ENCODE measurements around the gene C6orf132. TPM values are rescaled to one million over a fixed set of nuclear protein-coding genes. Genes with fewer than 3 reads are reported as not detected.

Gene C6orf132
- total RNA-seq, 1 donor from 2014 or later: 11.3 TPM

GRCh38 chr6:42136508-42137193, 5.8 kb downstream of the C6orf132 start:
- Histone ChIP-seq H3K27me3 (ENCODE audit: control insufficient read depth, insufficient read depth, low read length) (no peaks in the 10 kb centered on the region), H3K36me3 (ENCODE audit: control insufficient read depth, insufficient read depth, low read length) (peaks cover 20% of the 10 kb centered on the region), H3K4me3 (ENCODE audit: low read depth, low read length) (no peak overlapping the region)
- FAIRE-seq: no peak
- peak; percentile 84 for DNase-seq (ENCODE audit: low read depth)
- no peak for TF ChIP-seq CTCF (IDR thresholded peaks at IDR 0.05; ENCODE audit: insufficient read depth, low read length, severe bottlenecking)

- DNase-seq (ENCODE audit: low read depth): no peak
- Histone ChIP-seq H3K27me3 (ENCODE audit: control insufficient read depth, insufficient read depth, low read length) (no peaks in the 10 kb centered on the region), H3K36me3 (ENCODE audit: control insufficient read depth, insufficient read depth, low read length) (peaks cover 24% of the 10 kb centered on the region), H3K4me3 (ENCODE audit: low read depth, low read length) (no peak overlapping the region)
- no peak for FAIRE-seq
- TF ChIP-seq CTCF (IDR thresholded peaks at IDR 0.05; ENCODE audit: insufficient read depth, low read length, severe bottlenecking): no peak
Measured at GRCh38 chr6:42135722-42136121, 6.7 kb downstream of the C6orf132 start.

- peaks cover 25% of the 10 kb centered on the region for H3K36me3 ChIP-seq (ENCODE audit: control insufficient read depth, insufficient read depth, low read length)
- H3K4me3 ChIP-seq (ENCODE audit: low read depth, low read length): no peak overlapping the region
- FAIRE-seq (no peak), DNase-seq (ENCODE audit: low read depth) (no peak)
- no peaks in the 10 kb centered on the region for H3K27me3 ChIP-seq (ENCODE audit: control insufficient read depth, insufficient read depth, low read length)
- no peak for TF ChIP-seq CTCF (IDR thresholded peaks at IDR 0.05; ENCODE audit: insufficient read depth, low read length, severe bottlenecking)
Measured at GRCh38 chr6:42135161-42135560, 7.3 kb downstream of the C6orf132 start.

GRCh38 chr6:42133926-42134325, 8.5 kb downstream of the C6orf132 start:
- FAIRE-seq (no peak), DNase-seq (ENCODE audit: low read depth) (no peak)
- Histone ChIP-seq H3K36me3 (ENCODE audit: control insufficient read depth, insufficient read depth, low read length) (peaks cover 36% of the 10 kb centered on the region), H3K27me3 (ENCODE audit: control insufficient read depth, insufficient read depth, low read length) (no peaks in the 10 kb centered on the region), H3K4me3 (ENCODE audit: low read depth, low read length) (no peak overlapping the region)
- TF ChIP-seq CTCF (IDR thresholded peaks at IDR 0.05; ENCODE audit: insufficient read depth, low read length, severe bottlenecking): no peak

GRCh38 chr6:42131531-42131930, 10.9 kb downstream of the C6orf132 start:
- FAIRE-seq (no peak), DNase-seq (ENCODE audit: low read depth) (peak; percentile 52)
- H3K4me3 ChIP-seq (ENCODE audit: low read depth, low read length): no peak overlapping the region
- H3K27me3 ChIP-seq (ENCODE audit: control insufficient read depth, insufficient read depth, low read length): no peaks in the 10 kb centered on the region
- H3K36me3 ChIP-seq (ENCODE audit: control insufficient read depth, insufficient read depth, low read length): peaks cover 48% of the 10 kb centered on the region
- TF ChIP-seq CTCF (IDR thresholded peaks at IDR 0.05; ENCODE audit: insufficient read depth, low read length, severe bottlenecking): no peak

GRCh38 chr6:42129360-42129676, 13.1 kb downstream of the C6orf132 start:
- Histone ChIP-seq H3K36me3 (ENCODE audit: control insufficient read depth, insufficient read depth, low read length) (peaks cover 49% of the 10 kb centered on the region), H3K27me3 (ENCODE audit: control insufficient read depth, insufficient read depth, low read length) (no peaks in the 10 kb centered on the region), H3K4me3 (ENCODE audit: low read depth, low read length) (no peak overlapping the region)
- DNase-seq (ENCODE audit: low read depth) (no peak), FAIRE-seq (peak; percentile 80)
- TF ChIP-seq CTCF (IDR thresholded peaks at IDR 0.05; ENCODE audit: insufficient read depth, low read length, severe bottlenecking): no peak
